ENCODE measurements around the gene PKMYT1. TPM values are rescaled to one million over a fixed set of nuclear protein-coding genes. Genes with fewer than 3 reads are reported as not detected.

Gene PKMYT1
- polyA plus RNA-seq, 1 donor (not counting 4 experiments of a cell fraction or from before 2014, with no cell fraction given): 6.9 TPM

DNA sequence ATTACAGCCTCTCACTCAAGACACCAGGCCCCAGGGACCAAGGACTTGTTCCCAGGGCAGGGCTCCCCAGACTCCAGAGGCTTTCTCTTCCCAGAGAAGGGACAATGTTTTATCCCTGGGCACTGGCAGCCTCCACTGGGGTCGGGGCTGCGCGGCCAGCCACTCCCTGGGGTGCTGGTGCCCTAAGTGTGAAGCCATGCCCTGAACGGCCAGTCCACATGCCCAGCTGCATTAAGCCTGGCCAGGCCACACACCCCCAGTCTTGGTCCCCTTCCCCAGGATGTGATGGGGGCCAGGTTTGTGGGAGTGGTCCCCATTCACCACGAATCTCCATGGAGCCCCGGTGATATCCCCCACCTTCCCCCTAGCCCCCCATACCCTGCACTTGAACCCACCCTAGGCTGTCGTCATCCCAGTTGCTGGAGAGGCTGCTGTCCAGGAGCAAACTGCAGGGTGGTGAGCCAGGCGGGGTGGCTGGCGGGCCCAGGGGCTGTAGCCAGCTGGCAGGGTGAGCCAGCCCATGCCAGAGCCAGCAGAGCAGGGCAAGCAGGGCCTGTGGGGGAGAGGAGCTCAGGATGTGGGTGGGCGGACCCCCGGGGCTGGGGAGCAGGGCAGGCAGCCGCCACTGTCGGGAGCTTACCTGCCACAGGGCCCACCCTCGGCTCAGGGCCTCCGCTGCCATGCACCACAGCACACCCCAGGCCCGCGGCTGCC, 6.5 kb downstream of the PKMYT1 start:
- Histone ChIP-seq H3K9me3 (ENCODE audit: control insufficient read depth, low read depth, low read length) (no peaks in the 10 kb centered on the region), H2AFZ (ENCODE audit: control insufficient read depth, low read length) (no peak overlapping the region), H3K4me1 (ENCODE audit: control insufficient read depth, extremely low read depth, insufficient read depth, low read length) (peaks cover 13% of the 10 kb centered on the region), H3K4me3 (ENCODE audit: control insufficient read depth in 2 of 3, extremely low read depth in 1 of 3, insufficient read depth in 2 of 3, low read depth in 1 of 3, low read length in 3 of 3) (no peak overlapping the region), H3K4me2 (ENCODE audit: control insufficient read depth, extremely low read depth, insufficient read depth, low read depth, low read length) (no peak overlapping the region), H3K9ac (ENCODE audit: control insufficient read depth, extremely low read depth, insufficient read depth, low read length) (no peak overlapping the region), H4K20me1 (ENCODE audit: control insufficient read depth, extremely low read depth, insufficient read depth, low read length) (peaks cover 9% of the 10 kb centered on the region), H3K27ac (ENCODE audit: control insufficient read depth, insufficient read depth, low read length) (no peak overlapping the region), H3K79me2 (ENCODE audit: control insufficient read depth, insufficient read depth, low read length) (peaks cover 14% of the 10 kb centered on the region), H3K36me3 (ENCODE audit: control insufficient read depth in 2 of 2, extremely low read depth in 1 of 2, insufficient read depth in 2 of 2, low read length in 2 of 2) (peaks cover 1 to 17% of the 10 kb centered on the region in 2 experiments), H3K27me3 (ENCODE audit: control insufficient read depth, extremely low read depth, insufficient read depth, low read length) (no peaks in the 10 kb centered on the region), H3K9me1 (ENCODE audit: control insufficient read depth, extremely low read depth, insufficient read depth, low read length) (peaks cover 2% of the 10 kb centered on the region)
- DNase-seq (ENCODE audit: low read depth, low spot score): no peak
- dilution Hi-C loops (cut with MboI; ENCODE audit: extremely low pct_ligation_motif_present, low sequenced_read_pairs): no loop called here
- TF ChIP-seq, protein P1, sequence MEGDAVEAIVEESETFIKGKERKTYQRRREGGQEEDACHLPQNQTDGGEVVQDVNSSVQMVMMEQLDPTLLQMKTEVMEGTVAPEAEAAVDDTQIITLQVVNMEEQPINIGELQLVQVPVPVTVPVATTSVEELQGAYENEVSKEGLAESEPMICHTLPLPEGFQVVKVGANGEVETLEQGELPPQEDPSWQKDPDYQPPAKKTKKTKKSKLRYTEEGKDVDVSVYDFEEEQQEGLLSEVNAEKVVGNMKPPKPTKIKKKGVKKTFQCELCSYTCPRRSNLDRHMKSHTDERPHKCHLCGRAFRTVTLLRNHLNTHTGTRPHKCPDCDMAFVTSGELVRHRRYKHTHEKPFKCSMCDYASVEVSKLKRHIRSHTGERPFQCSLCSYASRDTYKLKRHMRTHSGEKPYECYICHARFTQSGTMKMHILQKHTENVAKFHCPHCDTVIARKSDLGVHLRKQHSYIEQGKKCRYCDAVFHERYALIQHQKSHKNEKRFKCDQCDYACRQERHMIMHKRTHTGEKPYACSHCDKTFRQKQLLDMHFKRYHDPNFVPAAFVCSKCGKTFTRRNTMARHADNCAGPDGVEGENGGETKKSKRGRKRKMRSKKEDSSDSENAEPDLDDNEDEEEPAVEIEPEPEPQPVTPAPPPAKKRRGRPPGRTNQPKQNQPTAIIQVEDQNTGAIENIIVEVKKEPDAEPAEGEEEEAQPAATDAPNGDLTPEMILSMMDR (optimal IDR thresholded peaks at IDR 0.05 in 1 of 3, IDR thresholded peaks at IDR 0.05 in 1 of 3, conservative IDR thresholded peaks at IDR 0.05 in 1 of 3; ENCODE audit: extremely low read depth in 1 of 3, insufficient read depth in 2 of 3, low read length in 3 of 3): no peak
- TF ChIP-seq EZH2 (IDR thresholded peaks at IDR 0.05; ENCODE audit: low read length): no peak
- no peak for FAIRE-seq

DNA sequence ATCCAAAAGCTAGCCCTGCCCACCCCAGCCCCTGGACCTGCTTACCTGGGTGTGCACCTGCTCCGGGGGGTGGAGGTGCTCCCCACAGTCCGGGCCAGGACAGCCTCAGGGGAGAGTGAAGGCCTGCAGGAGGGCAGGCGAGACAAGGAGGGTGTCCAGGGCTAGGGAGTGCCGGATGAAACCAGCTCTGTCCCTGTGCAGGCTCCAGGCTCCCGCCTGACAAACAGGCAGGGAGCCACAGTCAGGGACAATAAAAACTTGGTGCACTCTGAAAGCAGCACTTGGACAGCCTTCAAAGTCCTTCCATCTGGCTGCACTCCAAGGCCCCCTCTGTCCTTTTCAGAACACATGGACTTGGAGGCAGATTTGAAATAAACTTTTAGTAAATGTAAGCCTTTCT, 7.2 kb downstream of the PKMYT1 start:
- no peaks in the 10 kb centered on the region for H3K9me3 ChIP-seq (ENCODE audit: control insufficient read depth, low read depth, low read length)
- no peak overlapping the region for H2AFZ ChIP-seq (ENCODE audit: control insufficient read depth, low read length)
- H3K9me1 ChIP-seq (ENCODE audit: control insufficient read depth, extremely low read depth, insufficient read depth, low read length): peaks cover 2% of the 10 kb centered on the region
- peaks cover 1 to 17% of the 10 kb centered on the region in 2 experiments for H3K36me3 ChIP-seq (ENCODE audit: control insufficient read depth in 2 of 2, extremely low read depth in 1 of 2, insufficient read depth in 2 of 2, low read length in 2 of 2)
- H3K4me2 ChIP-seq (ENCODE audit: control insufficient read depth, extremely low read depth, insufficient read depth, low read depth, low read length): no peak overlapping the region
- peaks cover 18% of the 10 kb centered on the region for H3K4me1 ChIP-seq (ENCODE audit: control insufficient read depth, extremely low read depth, insufficient read depth, low read length)
- H3K9ac ChIP-seq (ENCODE audit: control insufficient read depth, extremely low read depth, insufficient read depth, low read length): no peak overlapping the region
- H3K79me2 ChIP-seq (ENCODE audit: control insufficient read depth, insufficient read depth, low read length): peaks cover 13% of the 10 kb centered on the region
- peaks cover 9% of the 10 kb centered on the region for H4K20me1 ChIP-seq (ENCODE audit: control insufficient read depth, extremely low read depth, insufficient read depth, low read length)
- DNase-seq (ENCODE audit: low read depth, low spot score): no peak
- H3K27me3 ChIP-seq (ENCODE audit: control insufficient read depth, extremely low read depth, insufficient read depth, low read length): no peaks in the 10 kb centered on the region
- TF ChIP-seq, protein P1 (optimal IDR thresholded peaks at IDR 0.05 in 1 of 3, IDR thresholded peaks at IDR 0.05 in 1 of 3, conservative IDR thresholded peaks at IDR 0.05 in 1 of 3; ENCODE audit: extremely low read depth in 1 of 3, insufficient read depth in 2 of 3, low read length in 3 of 3): no peak
- no peak for TF ChIP-seq EZH2 (IDR thresholded peaks at IDR 0.05; ENCODE audit: low read length)
- FAIRE-seq: no peak
- H3K4me3 ChIP-seq (ENCODE audit: control insufficient read depth in 2 of 3, extremely low read depth in 1 of 3, insufficient read depth in 2 of 3, low read depth in 1 of 3, low read length in 3 of 3): no peak overlapping the region
- dilution Hi-C loops (cut with MboI; ENCODE audit: extremely low pct_ligation_motif_present, low sequenced_read_pairs): no loop called here
- no peak overlapping the region for H3K27ac ChIP-seq (ENCODE audit: control insufficient read depth, insufficient read depth, low read length)
